Activated CD4-positive, CD25-positive, alpha-beta regulatory T cell (primary cell): Measurements from ENCODE around the gene HAGHL.

Experiments
- DNase-seq, 4 experiments: peaks; one replicate each; lab custom pipeline; 2025; lab: John Stamatoyannopoulos, UW

The HAGHL gene

DNA sequence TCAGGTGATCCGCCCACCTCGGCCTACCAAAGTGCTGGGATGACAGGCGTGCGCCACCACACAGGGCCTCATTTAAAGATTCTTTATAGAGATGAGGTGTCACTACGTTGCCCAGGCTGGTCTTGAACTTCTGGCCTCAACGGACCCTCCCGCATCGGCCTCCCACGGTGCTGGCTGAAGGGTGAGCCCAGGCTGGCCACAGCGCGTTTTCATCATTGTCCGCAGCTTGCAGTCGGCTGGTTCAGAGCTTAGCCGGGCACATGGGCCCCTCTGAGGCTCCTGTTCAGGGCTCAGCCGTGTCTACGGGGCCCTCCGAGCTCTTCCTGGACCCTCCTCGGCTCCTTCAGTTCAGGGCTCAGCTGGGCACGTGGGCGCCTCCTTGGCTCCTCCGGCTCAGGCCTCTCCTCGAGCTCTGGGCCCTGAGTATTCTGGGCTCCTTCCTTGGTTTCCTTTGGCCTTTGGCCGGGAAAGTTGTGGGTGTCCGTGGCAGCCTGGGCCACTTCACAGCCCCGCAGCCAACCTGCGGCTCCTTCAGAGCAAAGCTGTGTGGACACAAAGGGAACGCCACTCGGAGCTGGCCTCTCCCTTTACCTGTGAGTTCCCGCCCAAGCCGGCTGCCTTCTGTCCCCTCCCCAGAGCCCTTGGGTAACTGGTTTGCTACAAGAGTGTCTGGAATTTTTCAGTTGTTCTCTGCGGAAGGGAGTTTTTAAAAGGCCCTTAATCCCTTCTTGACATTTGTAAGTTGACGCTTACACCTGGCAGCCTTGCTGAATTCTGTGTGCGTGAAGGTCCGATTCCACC, 32.4 kb downstream of the HAGHL start:
- no peak for DNase-seq

DNA sequence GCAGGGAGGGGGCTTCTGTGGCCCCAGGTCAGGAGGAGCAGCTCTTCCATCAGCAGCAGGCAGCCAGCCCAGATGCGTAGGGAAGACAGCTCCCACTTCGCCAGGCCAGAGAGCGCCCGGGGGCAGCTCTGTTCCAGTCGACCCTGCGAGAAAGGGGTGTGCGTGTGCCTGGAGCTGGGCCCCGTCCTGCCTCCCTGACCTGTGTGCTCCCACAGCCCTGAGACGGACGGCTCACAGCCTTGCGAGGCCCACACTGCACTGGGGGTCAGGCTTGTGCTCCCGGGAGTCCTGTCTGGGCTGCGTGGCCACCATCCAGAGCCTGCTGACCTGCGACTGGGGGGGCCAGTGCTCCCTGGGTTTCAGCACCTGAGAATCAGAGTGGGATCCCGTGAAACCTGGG, 33.2 kb downstream of the HAGHL start:
- DNase-seq: no peak

DNA sequence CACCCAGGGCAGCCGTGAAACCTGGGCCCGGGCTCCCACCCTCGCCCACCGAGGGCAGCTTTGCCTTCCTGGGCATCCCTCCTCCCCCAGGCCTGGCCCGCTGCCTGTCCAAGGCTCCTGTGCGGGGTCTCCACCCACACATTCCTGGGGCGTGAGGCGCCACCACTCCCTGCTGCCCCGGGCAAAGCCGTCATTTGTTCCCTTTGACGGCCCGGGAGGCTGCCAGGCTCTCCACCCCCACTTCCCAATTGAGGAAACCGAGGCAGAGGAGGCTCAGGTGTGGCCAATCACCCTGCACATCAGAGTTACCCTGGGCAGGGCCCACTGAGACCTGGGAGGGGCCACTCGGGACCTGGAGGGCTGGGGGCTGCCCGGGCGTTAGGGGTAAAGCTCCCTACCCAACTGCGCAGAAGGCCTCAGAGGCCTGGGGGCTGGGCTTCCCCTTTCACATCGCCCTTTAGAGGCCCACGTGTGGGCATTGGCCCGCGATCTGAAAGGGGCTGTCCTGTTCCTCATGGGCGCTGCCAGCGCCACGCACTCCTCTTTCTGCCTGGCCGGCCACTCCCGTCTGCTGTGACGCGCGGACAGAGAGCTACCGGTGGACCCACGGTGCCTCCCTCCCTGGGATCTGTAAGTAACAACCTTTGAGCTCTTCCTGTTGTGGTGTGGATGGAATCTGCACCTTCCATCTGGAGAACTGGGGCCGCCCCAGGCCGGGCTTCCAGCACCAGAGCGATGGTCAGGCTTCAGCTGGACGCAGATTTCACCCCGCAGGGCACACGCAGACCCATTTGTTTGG, 33.8 kb downstream of the HAGHL start, which contains the start of gene MSLN:
Gene MSLN, plus strand, starts transcription at position 190 of the 799 bp plus-strand sequence. CDS start 1,947 bp downstream, outside the sequence.
- no peak for DNase-seq

DNA sequence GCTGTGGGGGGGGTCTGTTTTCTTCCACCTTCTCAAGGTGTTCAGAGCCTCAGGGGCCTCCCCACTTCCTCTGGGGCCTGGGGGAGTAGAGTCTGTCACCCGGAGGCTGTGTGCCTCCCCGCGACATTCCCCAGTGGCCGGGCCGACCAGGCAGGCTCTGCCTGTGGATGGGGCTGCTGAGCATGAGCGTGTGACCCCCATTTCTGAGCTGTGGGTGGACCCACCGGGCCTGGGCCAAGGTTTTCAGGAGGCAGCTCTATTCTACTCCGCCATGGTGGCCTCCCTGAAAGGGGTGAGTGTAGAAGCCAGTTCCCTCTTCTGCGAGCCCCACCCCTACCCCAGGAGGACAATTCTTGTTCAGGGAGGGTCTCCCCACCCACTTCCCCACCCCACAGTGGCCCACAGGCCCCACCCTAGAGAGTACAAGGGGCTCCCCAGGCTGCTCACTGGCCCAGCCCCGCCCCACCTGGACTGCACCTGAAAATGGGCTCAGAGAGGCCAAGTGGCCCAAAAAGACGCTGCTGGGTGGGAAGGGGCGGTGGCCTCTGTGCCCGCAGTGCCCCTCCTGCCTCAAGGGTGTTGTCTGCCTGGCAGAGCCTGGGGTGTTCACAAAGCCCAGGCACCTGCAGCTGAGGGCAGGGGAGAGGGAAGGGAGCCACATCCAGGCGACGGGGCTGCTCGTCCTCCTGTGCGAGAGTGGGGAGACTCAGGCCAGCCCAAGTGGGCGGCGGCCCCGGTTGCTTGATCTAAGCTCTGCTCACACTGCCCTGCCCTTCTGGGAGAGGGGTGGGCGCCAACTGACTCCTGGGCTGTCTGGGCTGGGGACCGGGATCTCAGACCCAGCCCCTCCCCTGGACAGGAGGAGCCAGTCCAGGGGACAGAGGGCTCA, 35.0 kb downstream of the HAGHL start:
- DNase-seq: no peak

DNA sequence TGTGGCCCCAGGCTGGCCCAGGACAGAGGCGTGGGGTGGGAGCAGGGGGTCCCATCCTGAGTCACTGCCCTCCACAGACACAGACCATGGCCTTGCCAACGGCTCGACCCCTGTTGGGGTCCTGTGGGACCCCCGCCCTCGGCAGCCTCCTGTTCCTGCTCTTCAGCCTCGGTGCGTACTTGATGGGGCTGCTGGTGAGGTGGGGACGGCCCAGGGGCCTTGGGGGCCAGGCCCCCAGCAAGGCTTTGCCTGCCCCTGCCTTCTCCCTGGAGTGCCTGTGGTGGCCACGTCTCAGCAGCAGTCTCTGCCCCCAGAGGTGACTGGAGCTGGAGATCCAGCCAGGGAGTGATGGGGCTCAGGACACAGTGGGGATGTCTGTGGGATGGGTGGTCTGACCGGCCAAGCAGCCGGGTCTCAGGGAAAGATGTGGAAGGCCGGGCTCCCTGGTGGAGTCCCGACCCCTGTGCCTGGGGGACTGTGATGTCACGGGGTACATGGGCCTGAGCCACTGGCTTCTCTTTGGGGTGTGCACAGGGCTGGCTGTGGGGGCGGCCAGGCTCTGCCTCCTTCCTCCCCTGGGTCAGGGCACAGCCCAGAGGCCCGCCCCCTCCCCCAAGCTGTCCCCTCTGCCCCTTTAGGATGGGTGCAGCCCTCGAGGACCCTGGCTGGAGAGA, 35.8 kb downstream of the HAGHL start:
- no peak for DNase-seq

DNA sequence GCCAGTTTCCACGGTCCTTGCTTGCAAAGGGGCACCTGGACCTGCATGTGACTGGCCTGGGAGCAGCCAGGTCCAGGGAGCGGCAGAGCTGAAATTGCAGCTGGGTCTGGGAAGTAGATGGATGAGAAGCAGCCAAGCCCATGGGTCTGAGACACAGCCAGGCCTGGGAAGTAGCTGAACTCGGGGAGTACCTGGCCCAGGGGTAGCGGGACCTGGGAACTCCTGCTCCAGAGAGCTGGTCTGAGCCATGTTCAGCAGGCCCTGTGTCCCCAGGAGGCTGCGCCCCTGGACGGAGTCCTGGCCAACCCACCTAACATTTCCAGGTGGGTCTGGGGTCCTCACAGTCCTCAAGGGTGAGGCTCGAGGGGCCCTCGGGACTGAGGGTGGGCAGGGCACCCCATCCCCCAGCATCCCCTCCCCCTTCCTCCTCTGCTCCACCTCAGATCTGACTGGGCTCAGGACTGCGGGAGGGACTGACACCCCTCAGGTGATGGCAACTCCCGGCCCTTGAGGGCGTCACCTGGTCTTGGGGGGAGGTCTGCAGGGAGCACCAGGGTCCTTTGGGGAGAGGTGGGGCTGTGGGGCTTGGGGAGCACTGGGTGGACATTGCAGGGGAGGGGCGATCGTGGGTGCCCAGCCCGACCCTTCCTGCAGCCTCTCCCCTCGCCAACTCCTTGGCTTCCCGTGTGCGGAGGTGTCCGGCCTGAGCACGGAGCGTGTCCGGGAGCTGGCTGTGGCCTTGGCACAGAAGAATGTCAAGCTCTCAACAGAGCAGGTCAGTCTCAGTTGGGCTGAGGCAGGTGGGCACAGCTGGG, 36.7 kb downstream of the HAGHL start:
- no peak for DNase-seq

DNA sequence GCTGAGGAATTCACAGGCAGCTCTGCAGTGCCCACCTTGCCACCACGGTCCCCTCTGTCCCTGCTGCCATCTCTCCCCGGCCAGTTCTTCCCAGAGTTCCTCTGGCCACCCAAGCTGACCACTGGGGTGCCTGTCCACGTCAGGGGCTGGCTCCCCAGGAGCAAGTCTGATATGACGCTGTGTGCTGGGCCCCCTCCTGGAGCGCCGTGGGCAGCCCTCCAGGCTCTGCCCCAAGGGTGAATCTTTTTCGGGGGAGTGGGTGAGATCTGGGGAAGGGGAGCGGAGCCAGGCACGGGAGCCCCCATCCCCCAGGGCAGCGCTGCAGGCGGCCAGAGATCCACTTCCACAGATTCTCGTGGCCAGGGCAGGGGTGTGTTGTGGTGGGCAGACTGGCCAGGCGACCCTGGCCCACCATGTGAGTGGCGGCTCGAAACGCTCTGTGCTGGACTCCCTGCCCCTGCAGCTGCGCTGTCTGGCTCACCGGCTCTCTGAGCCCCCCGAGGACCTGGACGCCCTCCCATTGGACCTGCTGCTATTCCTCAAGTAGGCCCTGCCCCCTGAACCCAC, 37.4 kb downstream of the HAGHL start:
- DNase-seq: no peak

DNA sequence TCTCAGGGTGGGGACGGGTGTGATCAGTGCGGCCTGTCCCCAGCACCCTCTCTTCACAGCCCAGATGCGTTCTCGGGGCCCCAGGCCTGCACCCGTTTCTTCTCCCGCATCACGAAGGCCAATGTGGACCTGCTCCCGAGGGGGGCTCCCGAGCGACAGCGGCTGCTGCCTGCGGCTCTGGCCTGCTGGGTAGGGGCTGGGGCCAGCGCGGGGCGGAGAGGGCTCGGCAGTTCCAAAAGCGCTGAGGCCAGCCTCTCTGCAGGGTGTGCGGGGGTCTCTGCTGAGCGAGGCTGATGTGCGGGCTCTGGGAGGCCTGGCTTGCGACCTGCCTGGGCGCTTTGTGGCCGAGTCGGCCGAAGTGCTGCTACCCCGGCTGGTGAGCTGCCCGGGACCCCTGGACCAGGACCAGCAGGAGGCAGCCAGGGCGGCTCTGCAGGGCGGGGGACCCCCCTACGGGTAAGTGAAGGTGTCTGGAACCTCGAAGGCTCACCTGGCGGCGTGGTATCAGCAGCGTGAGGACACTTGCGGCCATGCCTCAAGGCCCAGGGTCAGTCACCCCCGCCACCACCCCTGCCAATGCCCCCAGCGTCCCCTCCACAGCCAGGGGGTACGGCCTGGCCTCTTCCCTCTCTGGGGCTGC, 38.1 kb downstream of the HAGHL start:
- DNase-seq: no peak

DNA sequence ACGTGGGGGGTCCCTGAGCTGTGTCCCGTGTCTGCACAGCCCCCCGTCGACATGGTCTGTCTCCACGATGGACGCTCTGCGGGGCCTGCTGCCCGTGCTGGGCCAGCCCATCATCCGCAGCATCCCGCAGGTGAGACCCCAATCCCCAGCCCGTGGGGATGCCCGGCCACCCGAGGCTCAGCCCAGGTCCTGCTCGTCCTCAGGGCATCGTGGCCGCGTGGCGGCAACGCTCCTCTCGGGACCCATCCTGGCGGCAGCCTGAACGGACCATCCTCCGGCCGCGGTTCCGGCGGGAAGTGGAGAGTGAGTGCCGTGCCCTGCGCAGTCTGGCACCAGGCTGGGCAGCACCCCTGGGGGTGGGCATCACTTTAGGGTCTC, 38.6 kb downstream of the HAGHL start:
- no peak for DNase-seq

DNA sequence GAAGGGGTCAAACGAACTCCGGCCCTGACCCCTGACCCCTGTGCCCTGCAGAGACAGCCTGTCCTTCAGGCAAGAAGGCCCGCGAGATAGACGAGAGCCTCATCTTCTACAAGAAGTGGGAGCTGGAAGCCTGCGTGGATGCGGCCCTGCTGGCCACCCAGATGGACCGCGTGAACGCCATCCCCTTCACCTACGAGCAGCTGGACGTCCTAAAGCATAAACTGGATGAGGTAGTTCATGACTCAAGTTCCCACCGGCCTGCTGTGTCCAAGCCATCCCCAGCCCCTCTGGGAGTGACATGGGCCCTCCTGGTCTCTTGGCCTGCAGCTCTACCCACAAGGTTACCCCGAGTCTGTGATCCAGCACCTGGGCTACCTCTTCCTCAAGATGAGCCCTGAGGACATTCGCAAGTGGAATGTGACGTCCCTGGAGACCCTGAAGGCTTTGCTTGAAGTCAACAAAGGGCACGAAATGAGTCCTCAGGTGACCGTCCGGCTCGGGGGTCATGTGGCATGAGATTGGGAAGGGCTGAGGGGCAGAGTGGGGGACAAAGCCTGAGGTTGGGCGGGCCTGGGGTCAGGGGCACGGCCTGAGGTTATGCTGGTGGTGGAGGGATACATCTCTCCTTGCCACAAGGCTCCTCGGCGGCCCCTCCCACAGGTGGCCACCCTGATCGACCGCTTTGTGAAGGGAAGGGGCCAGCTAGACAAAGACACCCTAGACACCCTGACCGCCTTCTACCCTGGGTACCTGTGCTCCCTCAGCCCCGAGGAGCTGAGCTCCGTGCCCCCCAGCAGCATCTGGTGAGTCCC, 39.3 kb downstream of the HAGHL start:
- DNase-seq: no peak

DNA sequence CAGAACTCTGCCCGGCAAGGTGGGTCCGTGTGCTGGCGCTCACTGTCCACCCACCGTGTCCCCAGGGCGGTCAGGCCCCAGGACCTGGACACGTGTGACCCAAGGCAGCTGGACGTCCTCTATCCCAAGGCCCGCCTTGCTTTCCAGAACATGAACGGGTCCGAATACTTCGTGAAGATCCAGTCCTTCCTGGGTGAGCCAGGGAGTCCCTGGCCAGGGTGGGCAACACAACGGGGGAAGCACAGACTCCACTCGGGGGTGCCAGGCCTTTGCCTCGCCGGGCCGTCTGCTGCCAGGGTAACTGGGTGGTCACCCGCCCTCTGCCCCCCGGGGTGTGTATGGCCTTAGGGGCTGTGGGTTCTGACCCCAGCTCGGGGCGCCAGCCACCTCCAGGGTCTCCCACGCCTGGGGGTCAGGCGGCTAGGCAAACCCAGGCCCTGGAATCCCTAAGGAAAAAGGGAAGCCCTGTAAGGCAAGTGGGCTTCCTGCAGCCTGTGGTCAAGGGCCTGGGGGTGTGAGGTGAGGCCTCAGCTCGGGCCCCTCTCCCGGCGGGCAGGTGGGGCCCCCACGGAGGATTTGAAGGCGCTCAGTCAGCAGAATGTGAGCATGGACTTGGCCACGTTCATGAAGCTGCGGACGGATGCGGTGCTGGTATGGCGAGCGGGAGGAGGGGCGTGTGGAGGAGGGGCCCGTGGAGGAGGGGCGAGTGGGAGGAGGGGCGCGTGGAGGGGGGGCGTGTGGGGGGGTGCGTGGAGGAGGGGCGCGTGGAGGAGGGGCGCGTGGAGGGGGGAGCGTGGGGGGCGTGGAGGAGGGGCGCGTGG, 40.1 kb downstream of the HAGHL start:
- DNase-seq: no peak

DNA sequence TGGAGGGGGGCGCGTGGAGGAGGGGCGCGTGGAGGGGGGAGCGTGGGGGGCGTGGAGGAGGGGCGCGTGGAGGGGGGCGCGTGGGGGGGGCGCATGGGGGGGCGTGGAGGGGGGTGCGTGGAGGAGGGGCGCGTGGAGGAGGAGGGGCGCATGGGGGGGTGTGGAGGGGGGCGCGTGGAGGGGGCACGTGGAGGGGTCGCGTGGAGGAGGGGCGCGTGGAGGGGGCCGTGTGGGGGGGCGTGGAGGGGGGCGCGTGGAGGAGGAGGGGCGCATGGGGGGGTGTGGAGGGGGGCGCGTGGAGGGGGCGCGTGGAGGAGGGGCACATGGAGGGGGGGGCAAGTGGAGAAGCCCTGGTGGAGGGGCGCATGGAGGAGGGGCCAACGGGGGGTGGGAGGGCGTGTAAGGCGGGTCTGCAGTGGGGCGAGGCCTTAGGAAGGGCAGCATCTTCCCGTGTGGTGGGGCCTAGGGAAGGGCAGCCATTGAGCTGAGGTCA, 40.9 kb downstream of the HAGHL start:
- no peak for DNase-seq

DNA sequence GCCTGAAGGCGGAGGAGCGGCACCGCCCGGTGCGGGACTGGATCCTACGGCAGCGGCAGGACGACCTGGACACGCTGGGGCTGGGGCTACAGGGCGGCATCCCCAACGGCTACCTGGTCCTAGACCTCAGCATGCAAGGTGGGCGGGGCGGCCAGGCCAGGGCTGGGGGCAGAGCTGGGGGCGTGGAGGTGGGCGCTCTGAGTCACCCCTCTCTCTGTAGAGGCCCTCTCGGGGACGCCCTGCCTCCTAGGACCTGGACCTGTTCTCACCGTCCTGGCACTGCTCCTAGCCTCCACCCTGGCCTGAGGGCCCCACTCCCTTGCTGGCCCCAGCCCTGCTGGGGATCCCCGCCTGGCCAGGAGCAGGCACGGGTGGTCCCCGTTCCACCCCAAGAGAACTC, 41.5 kb downstream of the HAGHL start:
- no peak for DNase-seq

DNA sequence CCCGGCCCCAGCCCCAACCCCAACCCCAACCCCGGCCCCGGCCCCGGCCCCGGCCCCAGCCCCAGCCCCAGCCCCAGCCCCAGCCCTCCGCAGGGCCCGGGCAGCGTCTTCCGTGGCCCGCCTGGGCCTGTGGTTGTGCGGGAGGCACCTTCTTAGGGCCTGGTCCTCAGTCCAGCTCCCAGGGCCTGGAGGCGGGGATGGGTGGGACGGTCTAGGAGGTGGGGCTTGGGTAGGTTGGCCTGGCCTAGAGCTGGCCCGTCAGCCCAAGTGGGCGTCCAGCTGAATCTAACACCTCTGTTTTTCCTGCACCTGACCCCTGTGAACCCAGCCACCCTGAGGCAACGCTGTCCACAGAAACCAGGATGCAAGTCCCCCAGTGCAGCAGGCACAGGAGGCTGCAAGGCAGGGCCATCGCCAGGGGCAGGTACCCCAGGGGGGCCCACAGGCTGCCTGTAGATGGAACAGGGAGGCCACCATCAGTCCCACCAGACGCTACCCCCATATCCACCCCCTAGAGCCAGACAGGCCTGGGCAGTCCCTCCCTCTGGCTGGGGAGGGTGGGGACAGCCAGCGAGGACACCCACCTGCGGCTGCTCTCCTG, 42.4 kb downstream of the HAGHL start:
- no peak for DNase-seq

DNA sequence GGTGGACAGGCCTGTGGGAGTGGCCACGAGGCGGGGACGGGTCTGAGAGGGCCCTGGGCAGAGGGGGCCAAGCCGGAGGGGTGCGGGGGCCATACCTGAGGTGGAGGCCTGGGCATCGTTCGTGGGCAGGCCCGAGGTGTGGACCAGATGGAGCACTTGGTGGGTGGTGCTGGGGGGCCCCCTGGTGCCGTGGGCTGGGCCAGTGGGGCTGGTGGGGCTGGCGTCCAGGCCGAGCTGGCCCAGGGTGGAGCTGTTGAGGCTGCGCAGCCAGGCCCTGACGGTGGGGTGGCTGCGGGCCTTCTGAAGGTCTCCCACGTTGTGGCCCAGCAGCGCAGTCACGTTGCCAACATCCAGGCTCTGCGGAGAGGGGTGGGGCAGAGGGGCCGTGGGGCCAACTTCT, 43.0 kb downstream of the HAGHL start:
- DNase-seq: no peak

DNA sequence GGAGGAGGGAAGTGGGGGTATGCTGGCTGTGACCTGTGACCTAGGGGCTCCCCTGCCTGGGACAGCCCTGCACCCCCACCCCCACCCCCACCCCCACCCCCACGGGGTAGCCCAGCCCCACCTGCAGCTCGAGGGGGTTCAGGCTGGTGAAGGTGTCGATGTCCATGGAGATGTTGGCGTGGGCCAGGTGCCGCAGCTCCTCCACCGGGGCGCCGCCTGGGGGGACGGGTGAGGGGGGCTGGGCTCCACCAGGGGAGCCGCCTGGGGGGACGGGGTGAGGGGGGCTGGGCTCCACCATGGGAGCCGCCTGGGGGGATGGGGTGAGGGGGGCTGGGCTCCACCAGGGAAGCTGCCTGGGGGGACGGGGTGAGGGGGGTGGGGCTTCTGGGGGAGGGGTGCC, 43.5 kb downstream of the HAGHL start:
- DNase-seq: no peak

DNA sequence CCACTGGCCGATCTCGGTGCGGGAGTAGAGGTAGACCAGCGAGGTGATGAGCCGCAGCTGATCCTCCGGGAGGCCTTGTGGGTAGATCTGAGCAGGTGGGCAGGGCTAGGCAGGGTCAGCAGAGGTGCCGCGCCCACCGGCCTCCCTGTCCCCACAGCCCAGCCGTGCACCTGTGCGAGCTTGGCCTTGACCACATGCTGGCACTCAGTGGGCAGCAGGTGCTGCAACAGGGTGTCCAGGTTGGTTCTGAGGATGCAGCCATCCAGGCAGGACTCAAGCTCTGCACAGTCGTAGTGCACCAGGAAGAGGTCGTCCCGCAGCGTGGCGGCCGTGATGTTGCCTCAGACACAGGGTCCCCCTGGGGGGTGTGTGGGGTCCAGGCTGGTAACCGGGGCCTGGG, 46.1 kb downstream of the HAGHL start:
- no peak for DNase-seq
